HepG2 (cell line): Measurements from ENCODE around the gene WDR47. TPM values are rescaled to one million over a fixed set of nuclear protein-coding genes. Genes with fewer than 3 reads are reported as not detected.

Experiments used
- CAMTA2 ChIP-seq: sonication (generic); formaldehyde crosslinking; IDR thresholded peaks from 2 replicates; pipeline ENCODE4 v1.4.0; 2020; ENCODE audit warnings: mild to moderate bottlenecking, missing genetic modification reagents, borderline replicate concordance
- CERS6 ChIP-seq: sonication (generic); formaldehyde crosslinking; IDR thresholded peaks from 2 replicates; pipeline ENCODE4 v1.5.0; 2020; ENCODE audit warnings: missing genetic modification reagents
- E2F2 ChIP-seq: sonication (generic); formaldehyde crosslinking; IDR thresholded peaks from 2 replicates; pipeline ENCODE4 v1.4.0; 2020; ENCODE audit warnings: missing genetic modification reagents, borderline replicate concordance
- EEA1 ChIP-seq: sonication (generic); formaldehyde crosslinking; IDR thresholded peaks from 2 replicates; pipeline ENCODE4 v1.5.1; 2020; ENCODE audit warnings: mild to moderate bottlenecking, missing genetic modification reagents, borderline replicate concordance
- FLYWCH1 ChIP-seq: sonication (generic); formaldehyde crosslinking; IDR thresholded peaks from 2 replicates; pipeline ENCODE4 v1.8.1; 2023; ENCODE audit warnings: mild to moderate bottlenecking, missing genetic modification reagents
- FOXK2 ChIP-seq: fragments of 450-650 bp; IDR thresholded peaks from 2 replicates; pipeline ENCODE4 v1.6.1; 2016
- KLF9 ChIP-seq: IDR thresholded peaks from 2 replicates; pipeline ENCODE4 v1.6.1; 2016; ENCODE audit warnings: low read depth
- LCORL ChIP-seq, 2 experiments: fragments of 450-650 bp in 1 of 2; sonication (generic) in 1 of 2; formaldehyde crosslinking in 1 of 2; IDR thresholded peaks; 2 replicates each; pipeline versions ENCODE4 v1.5.0 to v1.6.1; 2017 to 2020; ENCODE audit warnings: antibody characterized with exemption in 1 of 2, missing genetic modification reagents in 1 of 2
- PTBP1 ChIP-seq: fragments of 200-400 bp; formaldehyde crosslinking; IDR thresholded peaks from 2 replicates; pipeline ENCODE4 v1.6.1; 2018; ENCODE audit warnings: low read length, low read depth; ENCODE audit not compliant: poor library complexity, severe bottlenecking
- SOX6 ChIP-seq, 2 experiments: fragments of 450-650 bp in 1 of 2; sonication (generic) in 1 of 2; formaldehyde crosslinking in 1 of 2; IDR thresholded peaks; 2 replicates each; pipeline versions ENCODE4 v1.4.0 to v1.6.1; 2017 to 2020; ENCODE audit warnings: antibody characterized with exemption in 1 of 2, mild to moderate bottlenecking in 1 of 2, missing genetic modification reagents in 1 of 2
- ZFP36L2 ChIP-seq: sonication (generic); formaldehyde crosslinking; IDR thresholded peaks from 2 replicates; pipeline ENCODE4 v1.4.0; 2020; ENCODE audit warnings: missing genetic modification reagents
- ZHX2 ChIP-seq, 2 experiments: sonication (generic) in 1 of 2; formaldehyde crosslinking in 1 of 2; IDR thresholded peaks; 2 replicates each; pipeline versions ENCODE4 v1.6.1 to v1.9.0; 2014 to 2022; ENCODE audit warnings: antibody characterized with exemption in 1 of 2, borderline replicate concordance in 1 of 2, inconsistent platforms in 1 of 2, low read depth in 1 of 2, missing genetic modification reagents in 1 of 2
- ZNF562 ChIP-seq: sonication (generic); formaldehyde crosslinking; IDR thresholded peaks from 2 replicates; pipeline ENCODE4 v1.8.0; 2022; ENCODE audit warnings: missing genetic modification reagents, borderline replicate concordance
- polyA plus RNA-seq, 8 experiments: library from polyadenylated mRNA; depleted of rRNA in 3 of 8; stranded (reverse) in 7 of 8; unstranded in 1 of 8; fragments of >200 nt; fragmentation: Illumina TruSeq in 4 of 8; extraction: Trizol in 4 of 8; gene quantifications; 2 replicates each; pipeline versions ENCODE4 v1.2.1 to v1.2.3, GENCODE V29; 2011 to 2016; ENCODE audit warnings: low read depth in 4 of 8, missing spikeins in 1 of 8, mixed read lengths in 1 of 8; ENCODE audit not compliant: insufficient read depth in 1 of 8
- total RNA-seq, 5 experiments: library from RNA; depleted of rRNA; stranded (reverse); fragments of >200 nt; fragmentation: Illumina TruSeq; extraction: Trizol; gene quantifications; 2 replicates each; pipeline ENCODE4 v1.2.3, GENCODE V29; 2016; ENCODE audit warnings: low read depth in 1 of 5

The WDR47 gene
- total and polyA plus RNA-seq, 2 of the 13 experiments (the other 11 are each of a cell fraction or from before 2014, with no cell fraction given) = 4.3 to 5.9 TPM

- TF ChIP-seq CAMTA2 (CRISPR knock-in tag) (no peak; the same call in 1 of the 2 replicates), LCORL (IDR thresholded peaks at IDR 0.05) (no peak), LCORL (CRISPR knock-in tag; IDR thresholded peaks at IDR 0.05) (peak; percentile 67; the same call in 1 of the 2 replicates), SOX6 (IDR thresholded peaks at IDR 0.05) (no peak), SOX6 (CRISPR knock-in tag; IDR thresholded peaks at IDR 0.05) (peak; percentile 46; the same call in 1 of the 2 replicates), CERS6 (no peak), ZNF562 (CRISPR knock-in tag) (no peak), FLYWCH1 (CRISPR knock-in tag) (peak; percentile 60; the same call in 1 of the 2 replicates), E2F2 (CRISPR knock-in tag) (no peak), KLF9 (CRISPR knock-in tag) (no peak), FOXK2 (no peak), ZFP36L2 (no peak), ZHX2 (IDR thresholded peaks at IDR 0.05; ENCODE audit: low read depth) (no peak; the same call in 1 of the 2 replicates), ZHX2 (CRISPR knock-in tag; IDR thresholded peaks at IDR 0.05; ENCODE audit: borderline replicate concordance) (no peak; the same call in 1 of the 2 replicates), EEA1 (CRISPR knock-in tag) (peak; percentile 63; the same call in 1 of the 2 replicates), PTBP1 (peak; percentile 71)
Measured at GRCh38 chr1:108963052-108963686, 78.7 kb downstream of the WDR47 start, which contains the start of gene CLCC1 (continued).
